T-helper 2 cell treated with Interferon-gamma antibody and Interleukin-4, amounts not matched to agents 5 μg/mL and 100 μg/mL, for 36 hours (primary cell): Measurements from ENCODE around the gene FATE1.
"Not testable (repeated sequence)": the region's sequence is repeated elsewhere in the genome, so short reads cannot be mapped to it uniquely, and the experiment has no call there.

ENCODE experiments used
- DNase-seq: peaks from one replicate; pipeline ENCODE4 v3.0.0; 2021; ENCODE audit warnings: low spot score
- H3K27ac Mint-ChIP-seq: one replicate; pipeline ENCODE4 v1.8.0; 2021; ENCODE audit warnings: mild to moderate bottlenecking, mixed read lengths
- H3K27me3 Mint-ChIP-seq: one replicate; pipeline ENCODE4 v1.8.0; 2021; ENCODE audit warnings: low read depth, mixed read lengths
- H3K36me3 Mint-ChIP-seq: one replicate; pipeline ENCODE4 v1.8.0; 2021; ENCODE audit warnings: low read depth, mixed read lengths
- H3K4me1 Mint-ChIP-seq: one replicate; pipeline ENCODE4 v1.8.0; 2021; ENCODE audit warnings: low read depth, mixed read lengths
- H3K4me3 Mint-ChIP-seq: one replicate; pipeline ENCODE4 v1.8.0; 2022; ENCODE audit warnings: mild to moderate bottlenecking, moderate library complexity, mixed read lengths
- H3K9me3 Mint-ChIP-seq: one replicate; pipeline ENCODE4 v1.8.0; 2021; ENCODE audit warnings: mixed read lengths

Gene FATE1, protein sequence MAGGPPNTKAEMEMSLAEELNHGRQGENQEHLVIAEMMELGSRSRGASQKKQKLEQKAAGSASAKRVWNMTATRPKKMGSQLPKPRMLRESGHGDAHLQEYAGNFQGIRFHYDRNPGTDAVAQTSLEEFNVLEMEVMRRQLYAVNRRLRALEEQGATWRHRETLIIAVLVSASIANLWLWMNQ

DNA sequence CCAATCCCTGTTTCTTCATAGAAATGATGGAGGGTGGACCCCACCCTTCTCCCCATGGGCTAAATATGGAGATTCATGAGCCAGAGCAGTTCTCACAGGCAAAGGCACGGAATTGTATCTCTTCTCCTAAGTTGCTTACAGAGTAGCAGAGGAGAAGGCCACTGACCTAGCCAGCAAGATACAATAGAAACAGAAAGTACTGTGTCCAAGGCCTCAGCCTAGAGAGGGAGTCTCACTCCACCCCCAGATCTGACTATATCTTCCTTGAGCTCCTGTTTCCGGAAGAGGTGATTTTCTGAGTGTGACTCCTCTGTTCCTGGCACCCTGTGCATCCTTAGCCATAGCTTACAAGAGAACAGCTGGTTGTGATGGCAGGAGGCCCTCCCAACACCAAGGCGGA, at the start of gene FATE1:
FATE1 (plus strand) TSS at position 284 of the 400 bp plus-strand sequence; CDS start at position 369, 85 bp downstream.
- DNase-seq, result no peak
- Mint-ChIP-seq H3K9me3 (no peaks in the 10 kb centered on the region), H3K36me3 (no peaks in the 10 kb centered on the region), H3K4me1 (no peaks in the 10 kb centered on the region), H3K4me3 (no peak within 1 kb of the TSS), H3K27ac (no peak within 1 kb of the TSS), H3K27me3 (no peaks in the 10 kb centered on the region)

DNA sequence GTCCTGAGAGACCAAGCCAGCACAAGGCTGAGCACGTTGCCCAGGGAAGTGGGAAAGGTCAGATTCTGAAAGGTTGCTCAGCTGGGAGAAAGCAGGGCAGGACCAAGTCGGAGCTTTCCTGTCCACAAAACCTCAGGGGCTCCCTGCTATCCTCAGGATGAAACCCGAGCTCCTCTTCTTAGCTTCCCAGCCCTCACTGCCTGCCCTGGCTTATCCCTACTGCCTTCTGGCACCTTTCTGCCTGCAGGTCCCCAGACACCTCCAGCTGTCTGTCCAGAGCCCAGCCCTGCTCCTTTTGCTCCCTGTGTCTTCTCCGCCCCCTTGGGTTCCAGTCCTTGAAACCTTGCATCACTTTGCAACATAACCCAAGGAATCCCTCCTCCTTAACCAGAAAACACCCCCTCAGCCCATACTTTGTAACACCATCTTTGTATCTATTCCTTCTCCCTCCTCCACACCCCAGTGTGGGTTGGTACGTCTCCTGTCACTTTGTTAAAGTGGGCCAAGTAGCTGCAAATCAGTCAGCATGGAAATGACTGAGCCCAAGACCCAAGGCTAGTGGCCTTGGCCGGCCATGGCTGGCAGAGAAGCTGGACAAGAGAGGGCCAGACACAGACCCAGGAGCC, 40.6 kb upstream of the FATE1 start:
- no peaks in the 10 kb centered on the region for H3K36me3 Mint-ChIP-seq
- H3K4me1 Mint-ChIP-seq, result no peaks in the 10 kb centered on the region
- no peak overlapping the region for H3K4me3 Mint-ChIP-seq
- no peak overlapping the region for H3K27ac Mint-ChIP-seq
- H3K9me3 Mint-ChIP-seq, result no peaks in the 10 kb centered on the region
- no peaks in the 10 kb centered on the region for H3K27me3 Mint-ChIP-seq
- no peak for DNase-seq

DNA sequence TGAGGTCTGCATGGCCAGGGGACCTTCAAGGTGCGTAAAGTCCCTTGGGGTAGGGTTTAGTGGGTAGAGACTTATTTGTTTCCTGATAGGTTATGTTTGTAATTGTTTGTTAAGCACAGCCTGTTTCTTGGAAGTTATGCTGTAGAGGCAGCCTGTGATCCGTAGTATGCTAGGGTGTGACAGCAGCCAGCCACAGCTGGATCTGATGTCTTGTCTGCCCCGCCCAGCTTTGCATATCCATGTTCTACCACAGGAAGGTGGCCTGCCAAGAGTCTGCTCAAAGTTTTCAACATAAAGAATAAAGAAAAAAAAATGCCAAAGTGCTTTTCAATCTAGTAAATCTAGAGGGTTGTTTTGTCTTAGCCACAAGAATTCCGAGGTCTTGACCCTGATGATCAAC, 39.6 kb upstream of the FATE1 start:
- Mint-ChIP-seq H3K27me3 (no peaks in the 10 kb centered on the region), H3K27ac (no peak overlapping the region)

DNA sequence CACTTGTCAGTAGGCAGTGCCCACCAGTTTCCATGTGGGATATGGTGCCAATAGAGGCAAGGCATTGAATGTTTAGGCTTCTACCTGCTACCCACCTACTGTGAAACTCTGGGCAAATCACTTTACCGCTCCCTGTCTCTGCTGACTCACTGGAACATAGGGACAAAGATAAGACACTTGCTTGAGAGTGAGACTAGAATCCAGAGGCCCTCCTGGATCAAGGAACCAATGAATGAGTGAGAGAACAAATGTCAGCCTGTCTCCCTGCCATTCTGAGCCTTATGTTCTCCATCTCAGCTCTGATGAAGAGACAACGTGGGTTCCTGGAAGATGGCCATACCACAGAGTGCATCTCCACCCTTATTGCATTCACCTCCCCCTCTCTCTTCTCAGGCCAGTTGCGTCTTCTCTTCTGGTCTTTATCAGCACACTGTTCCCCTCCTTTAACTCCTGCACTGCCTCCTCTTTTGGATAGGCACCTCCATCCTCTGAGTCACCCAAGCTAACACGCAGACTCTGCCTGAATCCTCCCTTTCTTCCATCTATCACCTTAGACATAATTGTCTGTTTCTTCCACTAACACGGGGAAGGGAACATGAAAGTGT, 35.9 kb upstream of the FATE1 start:
- H3K9me3 Mint-ChIP-seq, result no peaks in the 10 kb centered on the region
- no peaks in the 10 kb centered on the region for H3K27me3 Mint-ChIP-seq
- no peak overlapping the region for H3K27ac Mint-ChIP-seq
- no peak for DNase-seq
- H3K4me3 Mint-ChIP-seq, result no peak overlapping the region
- no peaks in the 10 kb centered on the region for H3K36me3 Mint-ChIP-seq
- peaks cover 4% of the 10 kb centered on the region for H3K4me1 Mint-ChIP-seq

More for the DNA sequence above, 39.6 kb upstream of the FATE1 start:
- Mint-ChIP-seq H3K9me3 (no peaks in the 10 kb centered on the region), H3K36me3 (no peaks in the 10 kb centered on the region), H3K4me3 (no peak overlapping the region), H3K4me1 (no peaks in the 10 kb centered on the region)
- no peak for DNase-seq

DNA sequence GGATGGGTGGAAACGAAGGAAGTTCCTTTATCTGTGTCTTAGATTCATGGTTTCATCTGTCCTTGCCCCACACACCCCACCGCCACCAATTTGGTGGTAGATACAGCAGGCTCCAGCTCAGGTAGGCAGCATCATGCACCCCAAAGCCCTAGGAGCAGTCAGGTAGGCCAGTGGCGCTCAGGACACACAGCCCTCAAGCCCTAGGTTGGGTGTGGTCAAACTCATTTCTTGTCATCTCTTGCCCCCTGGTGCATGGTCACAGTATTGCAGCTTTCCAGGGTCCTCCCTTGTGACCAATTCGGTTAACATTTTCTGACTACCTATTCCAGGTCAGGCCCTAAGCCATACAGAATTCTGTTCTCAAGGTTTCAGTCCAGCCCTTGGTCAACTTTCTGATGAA, 35.0 kb upstream of the FATE1 start:
- Mint-ChIP-seq H3K27ac (no peak overlapping the region), H3K36me3 (no peaks in the 10 kb centered on the region), H3K4me3 (no peak overlapping the region), H3K9me3 (no peaks in the 10 kb centered on the region), H3K4me1 (peaks cover 4% of the 10 kb centered on the region), H3K27me3 (no peaks in the 10 kb centered on the region)
- peak; percentile 6 for DNase-seq

DNA sequence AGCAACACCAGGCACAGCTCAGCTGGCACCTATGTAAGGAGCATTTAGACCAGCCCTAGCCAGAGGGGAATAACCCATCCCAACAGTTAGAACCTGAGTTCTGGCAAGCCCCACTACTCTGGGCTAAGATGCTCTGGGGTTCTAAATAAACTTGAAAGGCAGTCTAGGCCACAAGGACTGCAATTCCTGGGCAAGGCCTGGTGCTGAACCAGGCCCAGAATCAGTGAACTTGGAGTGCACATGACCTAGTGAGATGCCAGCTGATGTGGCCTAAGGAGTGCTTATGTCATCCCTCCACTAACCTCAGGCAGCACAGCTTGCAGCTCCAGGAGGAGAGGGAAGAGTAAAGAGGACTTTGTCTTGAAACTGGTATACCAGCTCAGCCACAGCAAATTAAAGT, 28.2 kb upstream of the FATE1 start:
- H3K4me3 Mint-ChIP-seq, result no peak overlapping the region
- H3K9me3 Mint-ChIP-seq, result no peaks in the 10 kb centered on the region
- H3K27me3 Mint-ChIP-seq, result no peaks in the 10 kb centered on the region
- no peak overlapping the region for H3K27ac Mint-ChIP-seq
- H3K4me1 Mint-ChIP-seq, result peaks cover 4% of the 10 kb centered on the region
- H3K36me3 Mint-ChIP-seq, result no peaks in the 10 kb centered on the region
- no peak for DNase-seq

DNA sequence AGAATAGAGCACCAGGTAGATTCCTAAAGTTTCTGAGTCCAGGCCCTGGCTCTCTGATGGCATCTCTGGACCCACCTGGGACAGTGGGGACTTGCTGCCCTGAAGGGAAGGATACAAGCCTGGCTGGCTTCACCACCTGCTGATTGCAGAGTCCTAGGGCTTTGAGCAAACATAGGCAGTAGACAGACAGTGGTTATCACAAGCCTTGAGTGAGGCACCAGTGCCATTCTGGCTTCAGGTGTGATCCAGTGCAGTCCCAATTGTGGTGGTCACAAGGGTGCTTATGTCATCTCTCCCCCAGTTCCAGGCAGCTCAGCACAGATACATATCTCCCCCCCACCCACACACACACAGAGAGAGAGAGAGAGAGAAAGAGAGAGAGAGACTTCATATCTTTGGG, 27.1 kb upstream of the FATE1 start:
- Mint-ChIP-seq H3K27me3 (peaks cover 5% of the 10 kb centered on the region), H3K4me1 (no peaks in the 10 kb centered on the region), H3K4me3 (no peak overlapping the region), H3K9me3 (no peaks in the 10 kb centered on the region), H3K27ac (no peak overlapping the region), H3K36me3 (no peaks in the 10 kb centered on the region)
- DNase-seq, result no peak

DNA sequence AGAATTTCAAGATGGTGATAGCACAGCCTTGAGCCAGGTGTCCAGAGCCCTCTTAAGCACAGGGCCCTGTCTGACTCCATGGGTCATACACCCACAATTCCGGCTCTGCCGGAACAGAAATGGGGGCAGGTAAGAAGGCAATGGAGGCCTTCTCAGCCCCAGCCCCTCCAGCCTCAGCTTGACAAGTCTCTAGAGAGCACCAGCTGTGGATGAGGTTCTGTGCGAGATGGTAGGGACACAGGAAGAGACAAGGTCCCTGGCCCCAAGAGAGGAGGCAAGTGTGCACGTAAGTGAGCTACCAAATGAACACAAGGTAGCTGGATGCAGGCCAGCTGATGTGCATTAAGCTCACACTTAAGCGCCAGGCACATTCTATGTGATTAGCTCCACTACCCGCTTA, 23.0 kb upstream of the FATE1 start:
- no peak for DNase-seq
- Mint-ChIP-seq H3K27me3 (peaks cover 8% of the 10 kb centered on the region), H3K4me1 (no peaks in the 10 kb centered on the region), H3K27ac (no peak overlapping the region), H3K9me3 (no peaks in the 10 kb centered on the region), H3K36me3 (no peaks in the 10 kb centered on the region), H3K4me3 (no peak overlapping the region)

DNA sequence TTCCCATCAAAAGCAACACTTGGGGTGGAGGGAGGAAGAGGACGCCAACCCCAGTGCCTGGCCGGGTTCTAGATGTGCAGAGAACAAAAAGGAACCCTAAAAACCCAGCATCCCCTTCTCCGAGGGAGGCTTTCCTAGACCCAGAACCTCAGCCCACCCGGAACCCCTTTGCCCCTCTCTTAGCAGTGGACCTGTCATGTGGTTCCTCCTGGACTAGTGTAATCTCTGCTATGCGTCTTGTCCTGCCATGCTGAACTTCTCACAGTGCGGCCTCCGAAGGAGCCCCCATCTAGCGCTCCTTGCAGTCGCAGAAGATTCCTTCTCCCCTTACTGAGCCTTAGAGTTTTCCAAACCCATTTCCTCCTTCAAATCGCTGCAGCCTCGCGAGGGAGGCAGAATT, 21.7 kb upstream of the FATE1 start:
- H3K4me3 Mint-ChIP-seq, result no peak overlapping the region
- DNase-seq, result no peak
- H3K4me1 Mint-ChIP-seq, result no peaks in the 10 kb centered on the region
- H3K9me3 Mint-ChIP-seq, result no peaks in the 10 kb centered on the region
- no peaks in the 10 kb centered on the region for H3K36me3 Mint-ChIP-seq
- H3K27ac Mint-ChIP-seq, result no peak overlapping the region
- peaks cover 8% of the 10 kb centered on the region for H3K27me3 Mint-ChIP-seq

DNA sequence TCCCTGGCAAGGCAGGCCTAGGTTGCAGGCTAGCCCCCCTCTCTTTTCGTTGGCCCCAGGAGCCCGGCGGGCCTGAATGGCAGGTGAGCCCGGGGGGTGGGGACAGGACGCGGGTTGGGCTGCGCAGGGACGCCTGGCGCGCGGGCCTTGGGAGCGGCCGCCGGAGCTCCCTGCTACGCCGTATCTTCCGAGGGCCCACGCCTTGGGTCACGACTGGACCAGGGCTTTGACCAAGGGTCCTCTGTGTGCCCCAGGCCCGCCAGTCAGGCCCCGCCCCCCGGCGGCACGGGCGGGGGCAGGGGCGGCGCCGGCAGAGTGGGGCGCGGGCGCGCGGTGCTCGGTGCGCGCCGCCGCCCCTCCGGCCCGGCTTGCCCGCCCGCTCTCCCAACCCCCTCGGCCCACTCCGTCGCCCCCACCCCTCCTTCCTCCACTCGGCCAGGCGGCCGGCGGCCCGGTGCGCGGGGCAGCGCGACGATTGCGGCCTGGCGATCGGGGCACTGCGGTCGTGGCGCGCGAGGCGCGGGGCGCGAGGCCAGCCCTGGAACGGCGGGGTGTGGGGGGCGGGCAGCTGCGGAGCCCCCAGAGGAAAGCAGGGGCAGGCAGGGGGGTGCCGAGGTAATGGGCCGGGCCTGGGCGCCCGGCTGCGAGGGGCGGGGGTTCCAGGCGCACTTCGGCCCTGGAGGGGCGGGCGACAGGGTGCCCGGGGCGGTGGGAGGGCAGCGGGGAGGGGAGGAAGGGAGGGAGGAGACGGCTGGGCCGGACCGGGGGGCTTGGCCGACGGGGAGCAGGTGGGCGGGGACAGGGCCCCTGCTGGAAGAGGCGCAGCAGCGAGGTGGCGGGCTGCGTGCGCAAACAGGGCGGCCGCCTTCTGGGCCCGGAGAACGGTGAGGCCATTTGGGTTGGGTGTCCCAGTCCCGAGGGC, 20.9 kb upstream of the FATE1 start, which contains the start of gene PRRG3:
PRRG3 (plus strand) TSS at position 798 of the 922 bp plus-strand sequence. CDS start 3,357 bp downstream, outside the sequence.
- H3K4me3 Mint-ChIP-seq, result no peak within 1 kb of the TSS
- no peaks in the 10 kb centered on the region for H3K4me1 Mint-ChIP-seq
- no peak for DNase-seq
- no peaks in the 10 kb centered on the region for H3K36me3 Mint-ChIP-seq
- H3K27me3 Mint-ChIP-seq, result peaks cover 8% of the 10 kb centered on the region
- no peaks in the 10 kb centered on the region for H3K9me3 Mint-ChIP-seq
- H3K27ac Mint-ChIP-seq, result no peak within 1 kb of the TSS

DNA sequence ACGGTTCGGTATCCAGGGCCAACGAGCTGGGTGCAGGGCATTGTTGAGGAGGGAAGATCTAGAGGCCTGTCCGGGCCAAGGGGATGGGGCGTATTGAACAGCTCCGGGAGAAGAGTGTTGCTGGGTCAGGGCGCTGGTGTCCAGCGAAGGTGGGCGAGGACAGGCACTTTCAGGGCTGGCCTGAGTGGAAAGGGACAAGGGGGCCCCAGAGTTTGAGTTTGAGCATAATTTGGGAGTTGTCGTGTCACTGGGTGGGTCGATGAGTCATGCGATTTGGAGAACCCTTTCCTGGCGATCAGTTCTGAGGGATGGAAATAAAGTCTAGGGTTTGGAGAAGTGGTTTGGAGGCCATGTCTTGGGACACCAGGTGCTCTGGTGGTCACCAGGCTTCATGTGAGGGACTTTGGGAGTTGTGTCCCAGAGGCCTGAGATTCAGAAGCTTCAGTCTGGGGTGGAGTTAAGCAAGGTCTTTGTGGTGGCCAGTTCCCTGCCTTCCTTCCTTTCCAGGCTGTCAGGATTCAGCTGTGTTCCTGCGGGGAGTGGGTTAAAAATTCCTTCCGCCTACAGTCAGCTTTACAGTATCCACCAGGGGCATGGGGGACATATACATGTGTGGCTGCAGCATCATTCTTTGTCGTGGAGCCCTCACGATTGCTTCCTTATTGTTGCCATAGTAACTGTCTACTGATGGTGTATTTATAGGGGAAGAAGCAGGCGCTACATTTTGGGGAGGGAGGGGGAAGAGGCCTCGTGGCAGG, 20.1 kb upstream of the FATE1 start:
- H3K27ac Mint-ChIP-seq, result no peak overlapping the region
- DNase-seq, result no peak
- H3K36me3 Mint-ChIP-seq, result no peaks in the 10 kb centered on the region
- no peaks in the 10 kb centered on the region for H3K9me3 Mint-ChIP-seq
- H3K4me1 Mint-ChIP-seq, result no peaks in the 10 kb centered on the region
- no peak overlapping the region for H3K4me3 Mint-ChIP-seq
- H3K27me3 Mint-ChIP-seq, result peaks cover 8% of the 10 kb centered on the region

DNA sequence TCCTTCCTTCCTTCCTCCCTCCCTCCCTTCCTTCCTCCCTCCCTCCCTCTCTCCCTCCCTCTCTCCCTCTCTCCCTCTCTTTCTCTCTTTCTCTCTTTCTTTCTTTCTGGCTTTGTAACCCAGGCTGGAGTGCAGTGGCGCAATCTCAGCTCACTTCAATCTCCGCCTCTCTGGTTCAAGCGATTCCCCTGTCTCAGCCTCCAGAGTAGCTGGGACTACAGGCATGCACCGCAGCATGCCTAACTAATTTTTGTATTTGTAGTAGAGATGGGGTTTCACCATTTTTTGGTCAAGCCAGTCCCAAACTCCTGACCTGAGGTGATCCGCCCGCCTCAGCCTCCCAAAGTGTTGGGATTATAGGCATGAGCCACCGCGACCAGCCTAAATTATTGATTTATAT, 18.8 kb upstream of the FATE1 start:
- not testable (repeated sequence) for H3K9me3 Mint-ChIP-seq, H3K4me1 Mint-ChIP-seq, H3K4me3 Mint-ChIP-seq, H3K27me3 Mint-ChIP-seq, DNase-seq, H3K36me3 Mint-ChIP-seq, H3K27ac Mint-ChIP-seq

DNA sequence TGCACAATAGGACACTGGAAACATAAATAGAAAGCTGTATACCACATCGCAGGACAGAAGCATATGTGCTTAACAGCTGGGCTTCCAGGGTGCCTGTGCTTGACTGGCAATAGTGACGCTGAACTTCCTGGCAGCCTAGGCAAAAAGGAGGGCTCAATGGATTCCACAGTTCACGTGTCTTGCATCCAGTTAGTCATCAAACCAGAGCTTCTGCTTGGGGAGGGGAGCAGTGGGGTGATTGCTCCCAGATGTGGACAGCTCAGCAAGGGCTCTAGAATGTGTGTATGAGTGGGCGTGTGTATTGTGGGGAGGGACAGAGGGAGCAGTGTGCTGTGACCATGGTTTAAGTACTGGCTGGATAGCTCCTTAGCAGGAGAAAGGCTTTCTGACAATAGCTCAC, 18.3 kb upstream of the FATE1 start:
- Mint-ChIP-seq H3K4me3 (no peak overlapping the region), H3K9me3 (no peaks in the 10 kb centered on the region), H3K4me1 (no peaks in the 10 kb centered on the region)

More for the DNA sequence above, 18.3 kb upstream of the FATE1 start:
- no peak for DNase-seq
- Mint-ChIP-seq H3K36me3 (no peaks in the 10 kb centered on the region), H3K27me3 (peaks cover 8% of the 10 kb centered on the region), H3K27ac (no peak overlapping the region)
